A673 (cell line): Measurements from ENCODE around the gene CADPS2.

Experiments used
- CTCF ChIP-seq: fragments of 300-800, 200-600 bp; sonication (generic); conservative IDR thresholded peaks from 2 replicates; pipeline ENCODE4 v1.5.1; 2017; ENCODE audit warnings: low read depth, mild to moderate bottlenecking, antibody characterized with exemption, low read length, moderate library complexity, mixed read lengths
- EZH2 ChIP-seq: fragments of 200-600 bp; sonication (generic); IDR thresholded peaks from 2 replicates; pipeline ENCODE4 v1.6.1; 2017; ENCODE audit warnings: borderline replicate concordance, low read depth, mild to moderate bottlenecking, mixed read lengths, antibody characterized with exemption, low read length; ENCODE audit not compliant: poor library complexity, severe bottlenecking

GRCh38 chr7:122468945-122469344, 417.3 kb downstream of the CADPS2 start:
- no peak for TF ChIP-seq EZH2
- TF ChIP-seq CTCF: no peak
